Progenitor cell of endocrine pancreas (in vitro differentiated cells): ENCODE results near the gene KIF18B. TPM values are rescaled to one million over a fixed set of nuclear protein-coding genes. Genes with fewer than 3 reads are reported as not detected.
A peak's percentile ranks its signal among the peaks of the same experiment; 100 is the strongest.

Experiments
- DNase-seq: peaks from one replicate; pipeline ENCODE4 v3.0.0; 2021; ENCODE audit warnings: low spot score; ENCODE audit not compliant: unreplicated experiment
- H3K27ac Mint-ChIP-seq: 2 replicates; pipeline ENCODE4 v1.8.0; 2021; ENCODE audit warnings: mild to moderate bottlenecking, moderate library complexity, mixed read lengths
- H3K27me3 Mint-ChIP-seq: 2 replicates; pipeline ENCODE4 v1.8.0; 2021; ENCODE audit warnings: mixed read lengths
- H3K36me3 Mint-ChIP-seq: 2 replicates; pipeline ENCODE4 v1.8.0; 2022; ENCODE audit warnings: mixed read lengths; ENCODE audit not compliant: insufficient read depth
- H3K4me1 Mint-ChIP-seq: 2 replicates; pipeline ENCODE4 v1.8.0; 2021; ENCODE audit warnings: low read depth, mixed read lengths
- H3K4me3 Mint-ChIP-seq: 2 replicates; pipeline ENCODE4 v1.8.0; 2021; ENCODE audit warnings: low read depth, mild to moderate bottlenecking, moderate library complexity, mixed read lengths
- H3K9me3 Mint-ChIP-seq: 2 replicates; pipeline ENCODE4 v1.8.0; 2021; ENCODE audit warnings: low read depth, mixed read lengths
- CTCF ChIP-seq: fragments of 200-600 bp; sonication (generic); IDR thresholded peaks from one replicate; pipeline ENCODE4 v1.5.0; 2021; ENCODE audit warnings: antibody characterized with exemption, mild to moderate bottlenecking; ENCODE audit not compliant: unreplicated experiment
- total RNA-seq: library from RNA; stranded (reverse); gene quantifications from 2 replicates; pipeline ENCODE4 v1.2.1, GENCODE V29; 2021

KIF18B gene
- total RNA-seq, 1 donor from 2014 or later = 27.7 TPM

GRCh38 chr17:44903012-44903685, 44.4 kb downstream of the KIF18B start:
- Mint-ChIP-seq H3K4me3 (no peak overlapping the region), H3K27ac (no peak overlapping the region), H3K4me1 (peaks cover 13% of the 10 kb centered on the region), H3K27me3 (peaks cover 10% of the 10 kb centered on the region), H3K9me3 (no peaks in the 10 kb centered on the region), H3K36me3 (no peaks in the 10 kb centered on the region)
- DNase-seq = no peak
- TF ChIP-seq CTCF = no peak

GRCh38 chr17:44902135-44902760, 45.3 kb downstream of the KIF18B start:
- Mint-ChIP-seq H3K4me1 (peaks cover 14% of the 10 kb centered on the region), H3K27me3 (peaks cover 4% of the 10 kb centered on the region), H3K36me3 (no peaks in the 10 kb centered on the region), H3K27ac (no peak overlapping the region), H3K4me3 (no peak overlapping the region), H3K9me3 (no peaks in the 10 kb centered on the region)
- no peak for DNase-seq
- TF ChIP-seq CTCF = no peak

- no peak overlapping the region for H3K4me3 Mint-ChIP-seq
- peaks cover 14% of the 10 kb centered on the region for H3K4me1 Mint-ChIP-seq
- no peak for DNase-seq
- no peak for TF ChIP-seq CTCF
- peaks cover 4% of the 10 kb centered on the region for H3K27me3 Mint-ChIP-seq
- no peaks in the 10 kb centered on the region for H3K36me3 Mint-ChIP-seq
- no peaks in the 10 kb centered on the region for H3K9me3 Mint-ChIP-seq
- no peak overlapping the region for H3K27ac Mint-ChIP-seq
Observed at GRCh38 chr17:44901411-44901921, 46.1 kb downstream of the KIF18B start.

GRCh38 chr17:44900894-44901293, 46.7 kb downstream of the KIF18B start:
- Mint-ChIP-seq H3K36me3 (no peaks in the 10 kb centered on the region), H3K4me3 (peak overlapping the region; percentile 88), H3K9me3 (no peaks in the 10 kb centered on the region), H3K4me1 (peaks cover 14% of the 10 kb centered on the region), H3K27ac (no peak overlapping the region), H3K27me3 (no peaks in the 10 kb centered on the region)
- no peak for DNase-seq
- TF ChIP-seq CTCF = no peak

- Mint-ChIP-seq H3K27ac (peak within 1 kb of the TSS; percentile 100), H3K4me1 (peaks cover 14% of the 10 kb centered on the region), H3K36me3 (peaks cover 1% of the 10 kb centered on the region), H3K9me3 (no peaks in the 10 kb centered on the region), H3K27me3 (no peaks in the 10 kb centered on the region), H3K4me3 (peak within 1 kb of the TSS; percentile 88)
- no peak for TF ChIP-seq CTCF
- peak; percentile 82 for DNase-seq
Observed at GRCh38 chr17:44899074-44899782, 48.3 kb downstream of the KIF18B start, which contains the start of gene EFTUD2. Gene EFTUD2, minus strand, starts transcription at chr17:44899445. Its CDS starts 4,924 bp downstream, at chr17:44894521.
